ENCODE results near the gene EIF5AL1. TPM values are rescaled to one million over a fixed set of nuclear protein-coding genes. Genes with fewer than 3 reads are reported as not detected.

EIF5AL1 gene
- total and polyA plus RNA-seq, 4 donors = 0.05 to 2.1 (median 0.52) TPM

DNA sequence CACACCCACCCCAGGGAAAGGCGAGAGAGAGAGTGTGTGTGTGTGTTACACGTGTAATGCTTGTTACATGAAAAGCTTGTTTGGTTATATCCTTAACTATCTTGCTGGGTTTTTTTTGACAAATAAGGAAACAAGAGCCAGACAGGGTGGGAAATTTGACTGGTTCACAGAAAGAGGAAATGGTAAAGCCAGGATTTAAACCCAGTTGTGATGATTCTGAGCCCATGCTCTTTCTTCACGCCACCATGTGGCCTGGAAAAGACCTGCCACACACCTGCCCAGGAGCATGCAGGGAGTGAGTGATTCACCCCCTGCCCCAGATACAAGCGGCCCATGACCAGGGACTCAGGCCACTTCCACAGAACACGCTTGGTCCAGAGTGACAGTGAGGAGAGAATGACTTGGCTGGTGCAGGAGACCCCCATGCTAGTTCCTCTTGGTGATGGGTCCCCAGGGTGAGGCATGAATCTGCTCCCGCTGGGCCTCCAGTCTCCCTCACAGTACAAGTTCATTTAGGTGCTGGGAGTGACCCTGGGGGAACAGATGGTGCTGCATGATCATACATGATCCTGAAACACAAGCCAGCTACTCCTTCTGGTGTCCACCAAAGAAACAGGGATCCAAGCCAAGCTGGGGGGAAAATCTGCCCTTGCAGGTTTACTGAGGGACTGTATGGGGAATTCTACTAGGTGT, 21.0 kb upstream of the EIF5AL1 start:
- TF ChIP-seq FOXA1 (IDR thresholded peaks at IDR 0.05) (no peak), FOXA2 (IDR thresholded peaks at IDR 0.05) (no peak), MAX (IDR thresholded peaks at IDR 0.05) (no peak), CTCF (IDR thresholded peaks at IDR 0.05; ENCODE audit: low read depth, low read length, missing input control) (no peak), REST (IDR thresholded peaks at IDR 0.05) (no peak), ZBTB33 (IDR thresholded peaks at IDR 0.05) (no peak), SP1 (IDR thresholded peaks at IDR 0.05) (no peak), EGR1 (IDR thresholded peaks at IDR 0.05; ENCODE audit: low read depth in 2 of 2) (no peak), RAD21 (IDR thresholded peaks at IDR 0.05) (no peak), GABPA (IDR thresholded peaks at IDR 0.05 in 1 of 2, conservative IDR thresholded peaks at IDR 0.05 in 1 of 2) (no peak), NR2F2 (IDR thresholded peaks at IDR 0.05) (no peak), JUND (IDR thresholded peaks at IDR 0.05) (no peak), HNF4G (IDR thresholded peaks at IDR 0.05) (no peak)
- TF ChIP-seq, protein P1, sequence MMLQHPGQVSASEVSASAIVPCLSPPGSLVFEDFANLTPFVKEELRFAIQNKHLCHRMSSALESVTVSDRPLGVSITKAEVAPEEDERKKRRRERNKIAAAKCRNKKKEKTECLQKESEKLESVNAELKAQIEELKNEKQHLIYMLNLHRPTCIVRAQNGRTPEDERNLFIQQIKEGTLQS (IDR thresholded peaks at IDR 0.05) = no peak
- Histone ChIP-seq H3K9ac (ENCODE audit: low read depth in 1 of 2, low read length in 2 of 2) (no peak overlapping the region), H3K36me3 (ENCODE audit: control insufficient read depth in 4 of 4, insufficient read depth in 3 of 4, low read depth in 1 of 4, low read length in 3 of 4) (no peaks in the 10 kb centered on the region), H3K4me3 (ENCODE audit: low read depth in 1 of 3, low read length in 3 of 3) (no peak overlapping the region), H3K27me3 (ENCODE audit: control insufficient read depth in 4 of 4, insufficient read depth in 4 of 4, low read length in 3 of 4) (no peaks in the 10 kb centered on the region), H3K9me3 (ENCODE audit: control insufficient read depth in 4 of 4, low read length in 3 of 4) (no peaks in the 10 kb centered on the region), H3K4me1 (ENCODE audit: control insufficient read depth in 4 of 4, insufficient read depth in 4 of 4, low read length in 3 of 4) (no peaks in the 10 kb centered on the region), H3K27ac (ENCODE audit: low read depth in 1 of 2, low read length in 2 of 2) (no peak overlapping the region)
- no peak for DNase-seq (ENCODE audit: low spot score)
- 92% methylated on average over 6 of the region's 6 CpGs for WGBS

DNA sequence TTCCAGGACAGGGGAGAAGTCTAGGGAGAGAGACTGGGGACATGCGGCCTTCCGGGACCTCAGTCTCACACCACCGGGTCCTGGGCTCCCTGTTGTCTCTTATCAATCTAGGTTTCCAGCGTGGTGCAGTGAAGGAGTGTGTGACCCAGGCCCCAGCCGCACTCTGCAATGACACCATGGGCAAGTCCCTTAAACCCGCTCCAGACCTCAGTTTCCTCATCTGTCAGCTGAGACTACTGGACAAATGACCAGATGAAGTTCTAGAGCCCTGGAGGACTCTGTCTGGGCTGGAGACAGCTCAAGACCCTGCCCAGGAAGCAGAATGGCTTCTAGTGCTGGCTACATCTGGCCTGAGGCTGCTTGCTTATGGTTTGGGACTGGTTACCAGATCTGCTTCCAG, 20.1 kb upstream of the EIF5AL1 start:
- H3K9ac ChIP-seq (ENCODE audit: low read depth in 1 of 2, low read length in 2 of 2) = no peak overlapping the region
- WGBS = 97% methylated on average over 6 of the region's 6 CpGs
- DNase-seq (ENCODE audit: low spot score) = no peak
- H3K9me3 ChIP-seq (ENCODE audit: control insufficient read depth in 4 of 4, low read length in 3 of 4) = no peaks in the 10 kb centered on the region
- no peaks in the 10 kb centered on the region for H3K27me3 ChIP-seq (ENCODE audit: control insufficient read depth in 4 of 4, insufficient read depth in 4 of 4, low read length in 3 of 4)
- TF ChIP-seq HNF4G (IDR thresholded peaks at IDR 0.05) (no peak), CTCF (IDR thresholded peaks at IDR 0.05; ENCODE audit: low read depth, low read length, missing input control) (no peak), TAF1 (conservative IDR thresholded peaks at IDR 0.05) (no peak), SP1 (IDR thresholded peaks at IDR 0.05) (no peak), FOXA1 (IDR thresholded peaks at IDR 0.05) (no peak), RAD21 (IDR thresholded peaks at IDR 0.05) (no peak), RXRA (IDR thresholded peaks at IDR 0.05) (no peak)
- H3K4me3 ChIP-seq (ENCODE audit: low read depth in 1 of 3, low read length in 3 of 3) = no peak overlapping the region
- no peaks in the 10 kb centered on the region for H3K4me1 ChIP-seq (ENCODE audit: control insufficient read depth in 4 of 4, insufficient read depth in 4 of 4, low read length in 3 of 4)
- no peaks in the 10 kb centered on the region for H3K36me3 ChIP-seq (ENCODE audit: control insufficient read depth in 4 of 4, insufficient read depth in 3 of 4, low read depth in 1 of 4, low read length in 3 of 4)
- no peak overlapping the region for H3K27ac ChIP-seq (ENCODE audit: low read depth in 1 of 2, low read length in 2 of 2)

Measured in liver (tissue), 9 donors.